ENCODE measurements around the gene EIF4E3.

Gene EIF4E3

GRCh38 chr3:71647751-71648150, 77.5 kb downstream of the EIF4E3 start:
- DNase-seq (ENCODE audit: low read depth in 2 of 2) = no peak

- DNase-seq (ENCODE audit: low read depth in 2 of 2) = no peak
These were observed 78.2 kb downstream of the EIF4E3 start for GRCh38 chr3:71646971-71647370.

- DNase-seq (ENCODE audit: low read depth in 2 of 2) = no peak
These were observed 80.1 kb downstream of the EIF4E3 start for GRCh38 chr3:71645140-71645539.

- DNase-seq (ENCODE audit: low read depth in 2 of 2) = no peak
These were observed 83.5 kb downstream of the EIF4E3 start for GRCh38 chr3:71641674-71642073.

- DNase-seq (ENCODE audit: low read depth in 2 of 2) = no peak
These were observed 84.7 kb downstream of the EIF4E3 start for GRCh38 chr3:71640331-71640983.

- no peak for DNase-seq (ENCODE audit: low read depth in 2 of 2)
These were observed 88.7 kb downstream of the EIF4E3 start for GRCh38 chr3:71636482-71636881.

GRCh38 chr3:71636001-71636400, 89.2 kb downstream of the EIF4E3 start:
- no peak for DNase-seq (ENCODE audit: low read depth in 2 of 2)

- DNase-seq (ENCODE audit: low read depth in 2 of 2) = no peak
These were observed 90.5 kb downstream of the EIF4E3 start for GRCh38 chr3:71634671-71635070.

GRCh38 chr3:71629711-71630110, 95.5 kb downstream of the EIF4E3 start:
- no peak for DNase-seq (ENCODE audit: low read depth in 2 of 2)

GRCh38 chr3:71629289-71629688, 95.9 kb downstream of the EIF4E3 start:
- DNase-seq (ENCODE audit: low read depth in 2 of 2) = no peak

- DNase-seq (ENCODE audit: low read depth in 2 of 2) = no peak
These were observed 96.7 kb downstream of the EIF4E3 start for GRCh38 chr3:71628522-71628921.

- no peak for DNase-seq (ENCODE audit: low read depth in 2 of 2)
These were observed 99.5 kb downstream of the EIF4E3 start for GRCh38 chr3:71625676-71626075.

Data from stimulated activated CD4-positive, alpha-beta T cell treated with anti-CD3 and anti-CD28 coated beads, Interleukin-12 subunit alpha, Interleukin-12 subunit beta, amount 100 ng/mL, for 24 hours (primary cell).